Ovary (tissue), 9 donors: ENCODE data around the gene HDAC9. TPM values are rescaled to one million over a fixed set of nuclear protein-coding genes. Genes with fewer than 3 reads are reported as not detected.

Experiments used
- DNase-seq, 5 donors: peaks; one replicate each; pipeline ENCODE4 v3.0.0-alpha.2; 2019 to 2020
- H3K27ac ChIP-seq, 2 donors: fragments of 200-600 bp; one replicate each; pipeline versions ENCODE4 v1.5.1 to v1.8.0; 2019 to 2022
- H3K27me3 ChIP-seq: fragments of 200-600 bp; one replicate; pipeline ENCODE4 v1.8.0; 2022
- H3K36me3 ChIP-seq: fragments of 200-600 bp; sonication (generic); one replicate; pipeline ENCODE4 v1.5.1; 2019
- H3K4me1 ChIP-seq: one replicate; pipeline ENCODE4 v1.8.1; 2013; ENCODE audit warnings: mild to moderate bottlenecking, moderate library complexity; ENCODE audit not compliant: insufficient read depth
- H3K4me3 ChIP-seq: fragments of 200-600 bp; sonication (generic); one replicate; pipeline ENCODE4 v1.5.1; 2017
- H3K9me3 ChIP-seq, 2 donors: fragments of 200-600 bp in 1 of 2; sonication (generic) in 1 of 2; one replicate each; pipeline versions ENCODE4 v1.5.1 to v1.8.1; 2013 to 2019; ENCODE audit warnings: mild to moderate bottlenecking in 1 of 2, moderate library complexity in 1 of 2
- EP300 ChIP-seq: sonication (generic); formaldehyde crosslinking; IDR thresholded peaks from one replicate; pipeline ENCODE4 v1.6.1; 2017; ENCODE audit warnings: antibody characterized with exemption
- POLR2A ChIP-seq: fragments of 450-650 bp; IDR thresholded peaks from one replicate; pipeline ENCODE4 v1.6.1; 2017; ENCODE audit warnings: antibody characterized with exemption, mild to moderate bottlenecking, moderate library complexity
- WGBS, 3 donors: extraction: QIAGEN DNeasy Blood & Tissue Kit in 1 of 3; methylation state at CpG; one replicate each; pipeline versions ENCODE4 v1.1.5 to v1.1.7; 2013 to 2017; 5-methylcytosine and 5-hydroxymethylcytosine counted together
- intact Hi-C, 4 donors: fragments of 100-400 bp; cut with DNase I; formaldehyde crosslinking; loops; one replicate each; pipeline versions ENCODE4 v1.11.0 to v1.15.1; 2022 to 2023
- polyA plus RNA-seq, 2 donors: library from polyadenylated mRNA; stranded (reverse); fragments of 200-250 nt in 1 of 2; fragments of 350-450 nt in 1 of 2; fragmentation: Illumina TruSeq in 1 of 2; extraction: RNeasy Lipid Tissue Mini Kit (QIAGEN cat#74804) in 1 of 2; gene quantifications; one replicate each; pipeline ENCODE4 v1.2.3, GENCODE V29; 2013 to 2014
- total RNA-seq, 7 donors: library from RNA; depleted of rRNA in 2 of 7; stranded (reverse); fragments of >200 nt in 2 of 7; fragmentation: NEBNext Ultra II Directional in 3 of 7; extraction: Animal tissue kit (Norgen Biotek cat#: 25700) in 3 of 7; gene quantifications; one replicate each; pipeline versions ENCODE4 v1.1.0 to v1.2.4, GENCODE V29; 2016 to 2023
- TF ChIP-seq, protein P1 (sequence below), 3 donors: fragments of 450-650 bp in 2 of 3; fragments of 200-600 bp in 1 of 3; IDR thresholded peaks; one replicate each; pipeline versions ENCODE4 v1.5.1 to v1.8.0; 2016 to 2022; ENCODE audit warnings: antibody characterized with exemption in 3 of 3, mild to moderate bottlenecking in 1 of 3
- donor health status: DM: no; HTN: no; CAD: no; lungs with moderate emphysema.
- donor health status: DM: no; HTN: no; CAD: no.
- donor health status: Bipolar disorder and iron deficiency.
- donor health status: DM: yes; HTN: yes; CAD: no.
- donor health status: DM: no; HTN: no; CAD: no.
- donor health status: DM: yes; HTN: yes; CAD: no.

Gene HDAC9
- total and polyA plus RNA-seq, 9 donors, result 1.7 to 22.3 (median 6.0) TPM

DNA sequence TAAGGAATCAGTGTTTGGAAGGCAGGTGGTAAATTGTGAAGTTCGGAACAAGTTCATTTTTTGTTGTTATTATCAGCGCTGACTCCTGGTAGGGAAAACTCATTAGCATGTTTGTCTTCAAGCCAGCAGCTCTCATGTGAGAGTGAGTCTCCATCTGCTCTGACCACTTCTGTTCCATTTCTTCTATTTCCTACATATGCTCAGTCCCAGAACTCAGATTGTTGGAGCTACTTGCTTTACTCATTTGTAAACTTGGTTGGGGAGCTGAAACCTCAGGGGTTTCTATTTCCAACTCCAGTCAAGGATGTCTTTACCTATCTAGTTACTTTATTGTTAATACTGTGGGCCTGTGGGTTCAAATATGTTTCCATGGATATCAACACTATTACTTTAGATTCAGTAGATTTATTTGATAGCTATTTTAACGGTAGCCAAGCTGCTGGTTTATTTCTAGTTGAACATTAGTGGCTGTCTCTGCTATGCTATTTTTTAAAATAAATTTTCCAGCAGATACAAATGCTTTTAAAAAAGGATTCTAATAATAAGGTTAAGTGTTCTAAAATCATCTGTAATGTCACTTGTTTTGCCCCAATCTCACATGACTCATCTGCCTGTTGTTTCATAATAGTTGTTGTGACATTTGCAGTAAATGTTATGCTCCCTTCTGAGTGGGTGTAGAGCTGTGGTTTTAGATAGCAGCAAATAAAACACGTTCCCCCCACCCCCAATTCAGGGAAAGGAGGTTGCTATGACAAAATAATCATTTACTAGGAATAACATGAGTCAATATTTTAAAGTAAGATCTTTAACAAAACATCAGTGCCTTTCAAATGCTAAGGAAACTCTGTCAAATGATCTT is 143.3 kb downstream of the HDAC9 start:
- TF ChIP-seq, protein P1, sequence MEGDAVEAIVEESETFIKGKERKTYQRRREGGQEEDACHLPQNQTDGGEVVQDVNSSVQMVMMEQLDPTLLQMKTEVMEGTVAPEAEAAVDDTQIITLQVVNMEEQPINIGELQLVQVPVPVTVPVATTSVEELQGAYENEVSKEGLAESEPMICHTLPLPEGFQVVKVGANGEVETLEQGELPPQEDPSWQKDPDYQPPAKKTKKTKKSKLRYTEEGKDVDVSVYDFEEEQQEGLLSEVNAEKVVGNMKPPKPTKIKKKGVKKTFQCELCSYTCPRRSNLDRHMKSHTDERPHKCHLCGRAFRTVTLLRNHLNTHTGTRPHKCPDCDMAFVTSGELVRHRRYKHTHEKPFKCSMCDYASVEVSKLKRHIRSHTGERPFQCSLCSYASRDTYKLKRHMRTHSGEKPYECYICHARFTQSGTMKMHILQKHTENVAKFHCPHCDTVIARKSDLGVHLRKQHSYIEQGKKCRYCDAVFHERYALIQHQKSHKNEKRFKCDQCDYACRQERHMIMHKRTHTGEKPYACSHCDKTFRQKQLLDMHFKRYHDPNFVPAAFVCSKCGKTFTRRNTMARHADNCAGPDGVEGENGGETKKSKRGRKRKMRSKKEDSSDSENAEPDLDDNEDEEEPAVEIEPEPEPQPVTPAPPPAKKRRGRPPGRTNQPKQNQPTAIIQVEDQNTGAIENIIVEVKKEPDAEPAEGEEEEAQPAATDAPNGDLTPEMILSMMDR (IDR thresholded peaks at IDR 0.05), result no peak
- TF ChIP-seq EP300 (no peak), POLR2A (no peak)
- WGBS, 3 donors, result 11 to 26% (median 14%) methylated on average over 4 of the region's 4 CpGs
- DNase-seq, result peak in 2 of 5 donors; percentile 10 to 39
- Histone ChIP-seq H3K4me3 (no peak overlapping the region), H3K9me3 (no peaks in the 10 kb centered on the region), H3K36me3 (no peaks in the 10 kb centered on the region), H3K4me1 (no peaks in the 10 kb centered on the region), H3K27ac (peak overlapping the region in 1 of 2 donors; percentile 7), H3K27me3 (no peaks in the 10 kb centered on the region)
- intact Hi-C loops, result no loop called here

DNA sequence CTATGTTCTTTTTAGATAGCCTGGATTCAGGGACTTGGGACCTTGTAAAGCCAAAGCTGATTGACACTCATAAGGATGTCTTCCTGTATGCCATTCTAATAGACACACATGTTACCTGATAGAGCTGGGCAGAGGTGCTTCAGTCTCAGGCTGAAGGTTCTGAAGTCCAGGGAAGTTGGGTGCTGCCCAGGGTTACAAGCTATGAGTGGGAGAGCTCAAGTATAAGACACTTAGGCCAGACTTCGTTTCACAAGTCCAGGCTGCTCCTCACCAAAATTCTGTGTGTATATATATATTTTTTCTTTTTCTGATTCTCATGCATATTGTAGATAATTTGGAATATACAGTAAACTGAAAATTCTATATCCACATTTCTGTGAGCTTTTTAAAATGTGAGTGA is 144.2 kb downstream of the HDAC9 start:
- H3K36me3 ChIP-seq, result no peaks in the 10 kb centered on the region
- DNase-seq, result no peak
- H3K4me1 ChIP-seq, result no peaks in the 10 kb centered on the region
- no peaks in the 10 kb centered on the region for H3K27me3 ChIP-seq
- intact Hi-C loops, result no loop called here
- WGBS, 3 donors, result 55 to 66% (median 59%) methylated on average over 1 of the region's 1 CpG
- no peak for TF ChIP-seq POLR2A
- TF ChIP-seq, protein P1 (IDR thresholded peaks at IDR 0.05), result no peak
- TF ChIP-seq EP300, result no peak
- no peaks in the 10 kb centered on the region for H3K9me3 ChIP-seq
- no peak overlapping the region for H3K4me3 ChIP-seq
- H3K27ac ChIP-seq, result no peak overlapping the region

DNA sequence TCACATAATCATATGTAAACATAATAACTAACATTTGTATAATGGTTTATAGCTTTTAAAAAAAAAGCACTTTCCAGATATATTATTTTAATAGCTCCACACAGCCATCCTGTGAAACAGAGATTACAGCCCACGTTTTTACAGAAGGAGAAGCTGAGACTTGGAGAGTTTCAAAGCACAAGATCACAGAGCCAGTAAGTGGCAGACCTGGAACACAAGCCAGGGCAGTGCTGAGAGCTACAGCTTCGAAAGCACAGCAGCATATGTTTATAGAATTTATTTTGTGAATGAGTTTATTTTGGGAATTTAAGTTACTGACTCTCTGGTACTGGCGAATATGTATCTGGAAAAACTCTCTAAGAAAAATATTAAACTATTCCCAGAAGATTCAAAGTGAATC is 149.4 kb downstream of the HDAC9 start:
- no peak overlapping the region for H3K27ac ChIP-seq
- 22 to 45% (median 26%) methylated on average over 3 of the region's 3 CpGs for WGBS, 3 donors
- intact Hi-C loops, result no loop called here
- H3K9me3 ChIP-seq, result no peaks in the 10 kb centered on the region
- TF ChIP-seq POLR2A (no peak), EP300 (no peak)
- TF ChIP-seq, protein P1 (IDR thresholded peaks at IDR 0.05), result no peak
- no peaks in the 10 kb centered on the region for H3K4me1 ChIP-seq
- H3K27me3 ChIP-seq, result no peaks in the 10 kb centered on the region
- no peaks in the 10 kb centered on the region for H3K36me3 ChIP-seq
- no peak overlapping the region for H3K4me3 ChIP-seq
- no peak for DNase-seq

DNA sequence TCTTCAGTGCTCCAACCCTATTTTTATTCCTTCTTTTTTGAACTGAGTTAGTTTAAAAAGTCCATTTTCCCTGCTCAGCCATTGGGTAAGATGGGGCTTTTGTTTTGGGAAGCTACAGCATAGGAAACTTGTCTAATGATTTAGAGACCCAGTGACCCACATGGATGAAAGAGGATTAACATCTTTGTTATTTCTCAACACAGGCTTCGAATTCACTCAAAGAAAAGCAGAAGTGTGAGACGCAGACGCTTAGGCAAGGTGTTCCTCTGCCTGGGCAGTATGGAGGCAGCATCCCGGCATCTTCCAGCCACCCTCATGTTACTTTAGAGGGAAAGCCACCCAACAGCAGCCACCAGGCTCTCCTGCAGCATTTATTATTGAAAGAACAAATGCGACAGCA is 152.0 kb downstream of the HDAC9 start:
- Histone ChIP-seq H3K4me3 (no peak overlapping the region), H3K4me1 (no peaks in the 10 kb centered on the region), H3K9me3 (no peaks in the 10 kb centered on the region), H3K36me3 (no peaks in the 10 kb centered on the region), H3K27me3 (no peaks in the 10 kb centered on the region), H3K27ac (no peak overlapping the region)
- 83 to 90% (median 83%) methylated on average over 5 of the region's 5 CpGs for WGBS, 3 donors
- no peak for TF ChIP-seq EP300
- TF ChIP-seq POLR2A, result no peak
- TF ChIP-seq, protein P1 (IDR thresholded peaks at IDR 0.05), result no peak
- DNase-seq, result no peak
- intact Hi-C loops, result no loop called here
